ENCODE measurements around the gene OR10V1.
"Not testable (repeated sequence)": the region's sequence is repeated elsewhere in the genome, so short reads cannot be mapped to it uniquely, and the experiment has no call there.

Gene OR10V1

DNA sequence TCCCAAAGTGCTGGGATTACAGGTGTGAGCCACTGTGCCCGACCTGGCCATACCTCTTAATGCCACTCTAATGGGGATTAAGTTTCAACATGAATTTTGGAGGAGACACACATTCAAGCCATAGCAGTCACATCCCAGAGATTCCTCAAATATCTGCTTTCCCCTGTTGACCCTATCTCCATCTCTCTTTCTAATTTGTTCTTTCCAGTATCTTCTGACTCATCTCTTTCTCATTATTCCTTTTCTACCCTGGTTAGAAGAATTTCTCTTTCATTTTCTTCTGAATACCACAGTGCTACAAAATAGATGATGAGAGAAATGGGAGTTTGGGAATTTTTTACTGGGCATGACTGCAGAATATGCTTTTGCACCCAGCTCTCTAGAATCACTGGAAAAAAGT, 5.1 kb downstream of the OR10V1 start:
- DNase-seq, result no peak

DNA sequence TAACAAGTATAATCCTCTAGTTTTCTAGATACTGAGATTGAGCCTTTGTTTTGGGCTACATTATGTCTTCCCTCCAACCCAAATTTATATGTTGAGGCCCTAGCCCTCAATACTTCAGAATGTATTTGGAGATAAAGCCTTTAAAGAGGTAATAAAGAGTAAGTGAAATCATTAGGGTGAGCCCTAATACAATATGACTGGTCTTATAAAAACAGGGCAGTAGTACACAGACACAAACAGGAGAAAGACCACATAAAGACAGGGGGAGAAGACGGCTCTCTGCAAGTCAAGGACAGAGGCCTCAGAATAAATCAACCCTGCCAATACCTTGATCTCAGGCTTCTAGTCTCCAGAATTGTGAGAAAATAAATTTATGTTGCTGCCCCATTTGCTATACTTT, 6.3 kb downstream of the OR10V1 start:
- DNase-seq, result no peak

DNA sequence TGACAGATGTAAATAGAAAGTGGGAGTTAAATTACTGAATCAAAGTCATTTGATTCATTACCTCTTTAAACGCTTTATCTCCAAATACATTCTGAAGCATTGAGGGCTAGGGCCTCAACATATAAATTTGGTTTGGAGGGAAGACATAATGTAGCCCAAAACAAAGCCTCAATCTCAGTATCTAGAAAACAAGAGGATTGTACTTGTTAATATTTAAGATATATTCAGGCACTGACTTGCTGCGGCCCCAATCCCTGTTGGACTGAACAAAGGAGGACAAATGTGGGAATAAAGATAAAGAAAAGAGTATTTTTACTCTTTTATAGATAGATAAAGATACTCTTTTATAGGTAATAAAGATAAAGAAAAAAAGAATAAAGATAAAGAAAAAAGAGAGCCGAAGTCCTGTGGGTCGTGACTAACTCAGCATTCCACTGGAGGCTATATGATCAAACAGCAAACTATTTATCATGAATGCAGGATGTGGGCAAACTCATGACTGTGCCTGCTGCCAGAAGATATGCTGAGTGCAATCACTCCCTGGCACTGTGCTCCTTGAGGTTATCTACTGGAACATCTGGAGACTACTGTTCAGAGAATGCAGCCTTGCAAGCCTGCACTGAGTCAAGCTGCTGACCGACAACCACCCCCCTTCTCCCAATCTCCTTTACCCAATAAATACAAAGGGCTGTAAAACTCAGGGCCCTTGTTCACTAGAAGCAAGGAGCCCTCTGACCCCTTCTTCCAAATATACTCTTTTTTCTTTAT, 6.9 kb downstream of the OR10V1 start:
- DNase-seq, result no peak

DNA sequence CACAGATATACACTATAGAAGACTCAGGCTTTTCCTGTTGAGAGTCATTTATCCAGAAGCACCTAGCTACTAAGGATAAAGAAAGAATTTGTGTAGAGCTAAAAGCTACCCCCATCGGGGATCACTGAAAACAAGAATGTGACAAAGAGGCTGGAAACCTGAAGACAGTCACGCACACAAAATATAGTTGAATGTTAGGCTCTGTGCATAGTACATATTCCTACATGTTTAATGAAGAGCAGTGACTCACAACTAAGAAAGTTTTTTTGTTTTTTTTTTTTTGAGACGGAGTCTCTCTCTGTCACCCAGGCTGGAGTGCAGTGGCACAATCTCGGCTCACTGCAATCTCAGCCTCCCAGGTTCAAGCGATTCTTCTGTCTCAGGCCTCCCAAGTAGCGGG, 8.4 kb downstream of the OR10V1 start:
- DNase-seq, result no peak

DNA sequence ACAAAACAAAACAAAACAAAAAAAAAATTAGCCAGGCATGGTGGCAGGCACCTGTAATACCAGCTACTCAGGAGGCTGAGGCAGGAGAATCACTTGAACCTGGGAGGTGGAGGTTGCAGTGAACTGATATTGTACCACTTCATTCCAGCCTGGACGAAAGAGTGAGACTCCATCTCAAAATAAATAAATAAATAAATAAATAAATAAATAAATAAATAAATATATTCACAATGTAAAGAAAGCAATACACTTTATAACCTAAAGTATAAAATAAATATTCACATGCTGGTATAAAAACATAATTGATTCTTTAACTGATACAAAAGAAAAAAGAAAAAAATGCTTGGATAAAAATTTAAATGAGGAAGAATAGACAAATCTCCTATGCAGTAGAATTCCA, 10.1 kb downstream of the OR10V1 start:
- DNase-seq, result not testable (repeated sequence)

DNA sequence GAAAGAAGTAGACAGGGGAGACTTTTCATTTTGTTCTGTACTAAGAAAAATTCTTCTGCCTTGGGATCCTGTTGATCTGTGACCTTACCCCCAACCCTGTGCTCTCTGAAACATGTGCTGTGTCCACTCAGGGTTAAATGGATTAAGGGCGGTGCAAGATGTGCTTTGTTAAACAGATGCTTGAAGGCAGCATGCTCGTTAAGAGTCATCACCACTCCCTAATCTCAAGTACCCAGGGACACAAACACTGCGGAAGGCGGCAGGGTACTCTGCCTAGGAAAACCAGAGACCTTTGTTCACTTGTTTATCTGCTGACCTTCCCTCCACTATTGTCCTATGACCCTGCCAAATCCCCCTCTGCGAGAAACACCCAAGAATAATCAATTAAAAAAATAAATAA, 13.5 kb downstream of the OR10V1 start:
- DNase-seq, result not testable (repeated sequence)

DNA sequence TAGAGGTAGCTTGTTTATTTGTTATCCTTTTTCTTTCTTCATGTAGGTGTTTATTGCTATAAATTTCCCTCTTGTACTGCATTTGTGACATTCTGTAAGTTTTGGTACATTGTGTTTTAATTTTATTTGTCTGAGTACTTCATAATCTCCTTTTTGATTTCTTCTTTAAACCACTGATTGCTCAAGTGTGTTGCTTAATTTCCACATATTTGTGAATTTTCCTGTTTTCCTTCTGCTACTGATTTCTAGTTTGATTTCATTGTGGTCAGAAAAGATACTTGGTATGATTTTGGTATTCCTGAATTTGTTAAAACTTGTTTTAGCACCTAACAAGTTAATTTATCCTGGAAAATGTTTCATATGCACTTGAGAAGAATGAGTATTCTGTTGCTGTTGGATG, 15.1 kb downstream of the OR10V1 start:
- no peak for DNase-seq

DNA sequence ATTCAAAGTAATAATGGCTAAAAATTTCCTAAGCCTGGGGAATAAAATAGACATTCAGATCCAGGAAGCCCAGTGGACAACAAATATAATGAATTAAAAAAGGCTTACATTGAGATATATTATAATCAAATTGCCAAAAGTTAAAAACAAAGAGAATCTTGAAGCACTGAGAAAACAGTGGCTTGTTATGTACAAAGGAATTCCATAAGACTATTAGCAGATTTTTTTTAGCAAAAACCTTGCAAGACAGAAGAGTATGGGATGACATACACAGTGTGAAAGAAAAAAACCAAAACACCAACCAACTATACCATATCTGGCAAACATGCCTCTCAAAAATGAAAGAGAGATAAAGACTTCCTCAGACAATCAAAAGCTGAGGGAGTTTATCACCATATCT, 20.7 kb downstream of the OR10V1 start:
- DNase-seq, result no peak

DNA sequence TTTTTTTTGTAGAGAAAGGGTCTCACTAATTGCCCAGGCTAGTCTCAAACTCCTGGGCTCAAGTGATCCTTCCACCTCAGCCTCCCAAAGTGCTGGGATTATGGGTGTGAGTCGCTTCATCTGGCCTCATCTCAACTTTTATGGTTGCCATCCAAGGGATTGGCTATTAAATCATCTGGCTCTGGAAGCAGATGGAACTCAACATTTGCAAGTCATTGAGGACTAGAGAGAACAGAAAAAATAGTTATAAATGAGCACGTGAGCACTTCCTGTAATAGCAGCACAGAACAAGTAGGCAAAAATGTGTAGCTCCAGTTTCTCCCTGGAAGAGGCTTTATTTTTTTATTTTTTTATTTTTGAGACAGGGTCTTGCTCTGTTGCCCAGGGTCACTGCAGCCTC, 22.5 kb downstream of the OR10V1 start:
- DNase-seq, result no peak

DNA sequence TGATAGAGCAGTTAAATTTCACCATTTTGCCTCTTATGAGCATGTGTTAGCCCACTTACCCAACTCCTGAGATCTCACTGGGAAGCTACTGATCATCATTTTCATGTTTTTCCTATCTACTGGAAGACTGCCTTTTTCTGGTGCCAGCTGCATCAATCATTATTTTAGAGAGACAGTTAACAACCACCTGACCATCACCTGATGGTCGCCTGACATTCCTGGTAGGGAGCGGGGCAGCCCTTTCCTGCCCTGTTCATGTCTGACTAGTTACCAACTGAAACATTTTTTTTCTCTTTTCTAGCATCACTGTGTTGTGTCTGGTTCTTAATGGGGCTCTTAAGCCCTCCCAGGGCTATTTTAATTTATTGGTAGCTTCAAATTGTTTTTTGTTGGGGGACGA, 24.6 kb downstream of the OR10V1 start:
- no peak for DNase-seq

DNA sequence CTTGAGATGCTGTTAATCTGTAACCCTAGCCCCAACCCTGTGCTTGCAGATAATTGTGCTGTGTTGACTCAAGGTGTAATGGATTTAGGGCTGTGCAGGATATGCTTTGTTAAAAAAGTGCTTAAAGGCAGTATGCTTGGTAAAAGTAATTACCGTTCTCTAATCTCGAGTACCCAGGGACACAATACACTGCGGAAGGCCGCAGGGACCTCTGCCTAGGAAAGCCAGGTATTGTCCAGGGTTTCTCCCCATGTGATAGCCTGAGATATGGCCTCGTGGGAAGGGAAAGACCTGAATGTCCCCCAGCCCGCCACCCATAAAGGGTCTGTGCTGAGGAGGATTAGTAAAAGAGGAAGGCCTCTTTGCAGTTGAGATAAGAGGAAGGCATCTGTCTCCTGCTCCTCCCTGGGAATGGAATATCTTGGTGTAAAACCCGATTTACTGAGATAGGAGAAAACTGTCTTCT, 32.4 kb downstream of the OR10V1 start:
- peak; percentile 56 for DNase-seq

DNA sequence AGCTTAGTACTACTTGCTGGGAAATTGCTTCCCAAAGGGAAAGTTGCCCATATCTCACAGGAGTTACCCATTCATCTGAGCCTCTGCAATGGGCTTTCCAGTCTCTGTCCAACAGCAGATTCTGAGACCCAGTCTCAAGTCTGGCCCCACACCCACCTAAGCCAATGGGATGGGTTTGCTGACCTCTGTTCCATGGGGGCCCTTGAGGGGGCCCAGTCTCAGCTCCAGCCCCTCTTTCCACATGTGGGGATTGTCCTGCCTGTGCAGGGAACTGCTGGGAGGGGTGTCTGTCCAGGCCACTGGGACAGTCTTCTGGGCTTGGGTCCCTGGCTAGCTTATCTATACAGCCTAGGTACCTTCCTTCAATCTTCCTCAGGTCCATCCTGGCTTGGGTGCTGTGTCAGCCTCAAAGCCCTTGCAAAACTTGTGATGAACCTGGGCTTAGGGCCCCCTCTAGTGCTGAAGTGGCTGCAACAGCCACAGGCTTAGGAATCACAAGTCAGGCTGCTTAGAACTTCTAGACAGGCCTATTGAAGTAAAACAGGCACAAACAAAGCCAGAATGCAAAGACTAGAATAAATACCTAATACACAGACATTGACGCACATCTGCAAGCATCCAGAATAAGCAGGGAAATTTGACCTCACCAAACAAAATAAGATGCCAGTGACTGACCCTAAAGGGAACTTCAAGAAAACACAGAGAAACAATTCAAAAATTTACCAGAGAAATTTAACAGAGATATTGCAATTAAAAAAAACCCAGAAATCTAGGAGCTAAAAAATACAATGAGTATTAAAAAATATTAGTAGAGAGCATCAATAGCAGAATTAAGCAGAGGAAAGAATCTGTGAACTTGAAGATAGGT, 33.1 kb downstream of the OR10V1 start:
- peak; percentile 65 for DNase-seq

DNA sequence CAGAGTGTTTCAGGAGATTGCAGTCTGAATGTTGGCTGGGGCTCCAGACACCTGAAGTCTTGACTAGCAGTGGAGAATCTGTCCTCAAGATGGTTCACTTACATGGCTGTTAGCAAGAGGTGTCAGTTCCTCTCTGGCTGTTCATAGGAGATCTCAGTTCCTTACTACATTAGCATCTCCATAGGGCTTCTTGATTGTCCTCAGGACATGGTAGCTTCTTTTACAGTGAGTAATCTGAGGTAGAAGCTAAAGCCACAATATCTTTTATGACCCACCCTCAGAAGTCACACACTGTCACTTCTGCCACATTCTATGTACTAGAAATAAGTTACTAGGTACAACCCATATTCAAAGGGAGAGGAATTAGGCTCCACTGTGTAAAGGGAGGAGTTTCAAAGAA, 34.3 kb downstream of the OR10V1 start:
- no peak for DNase-seq

DNA sequence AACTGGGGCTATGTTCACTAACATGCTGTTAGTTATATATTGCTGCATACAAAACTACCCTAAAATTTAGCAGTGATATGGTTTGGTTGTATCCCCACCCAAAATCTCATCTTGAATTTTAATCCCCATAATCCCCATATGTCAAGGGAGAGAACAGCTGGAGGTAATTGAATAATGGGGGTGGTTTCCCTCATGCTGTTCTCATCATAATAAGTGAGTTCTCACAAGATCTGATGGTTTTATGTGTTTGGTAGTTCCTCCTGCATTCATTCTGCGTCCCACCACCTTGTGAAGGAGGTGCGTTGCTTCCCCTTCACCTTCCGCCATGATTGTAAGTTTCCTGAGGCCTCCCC, 34.9 kb downstream of the OR10V1 start:
- DNase-seq, result no peak

DNA sequence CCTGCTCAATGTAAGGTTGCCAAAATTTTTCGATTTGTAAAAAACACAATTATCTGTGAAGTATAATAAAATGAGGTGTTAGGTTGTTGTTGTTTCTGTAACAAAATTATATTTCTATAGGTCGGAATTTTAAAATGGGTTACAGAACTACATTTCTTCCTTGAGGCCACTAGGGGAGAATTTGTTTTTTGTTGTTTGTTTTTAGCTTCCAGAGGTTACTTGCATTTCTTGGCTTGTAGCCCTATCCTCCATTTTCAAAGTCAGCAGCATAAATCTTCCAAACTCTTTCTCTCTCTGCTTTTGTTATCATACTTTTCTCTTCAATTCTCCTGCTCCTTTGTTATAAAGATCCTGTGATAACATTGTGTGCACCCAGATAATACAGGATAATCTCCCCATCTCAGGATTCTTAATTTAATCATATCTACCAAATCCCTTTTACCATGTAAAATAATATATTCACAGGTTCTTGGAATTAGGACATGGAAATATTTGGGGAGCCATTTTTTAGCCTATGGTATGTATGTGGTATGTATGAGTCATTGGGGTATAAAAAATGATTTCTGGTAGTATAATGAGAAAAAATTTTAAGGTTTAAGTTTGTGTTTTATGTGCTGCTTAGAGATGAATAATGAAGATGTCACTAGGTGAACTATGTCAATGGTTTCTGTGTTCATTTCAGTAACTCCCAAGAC, 35.4 kb downstream of the OR10V1 start:
- DNase-seq, result no peak

DNA sequence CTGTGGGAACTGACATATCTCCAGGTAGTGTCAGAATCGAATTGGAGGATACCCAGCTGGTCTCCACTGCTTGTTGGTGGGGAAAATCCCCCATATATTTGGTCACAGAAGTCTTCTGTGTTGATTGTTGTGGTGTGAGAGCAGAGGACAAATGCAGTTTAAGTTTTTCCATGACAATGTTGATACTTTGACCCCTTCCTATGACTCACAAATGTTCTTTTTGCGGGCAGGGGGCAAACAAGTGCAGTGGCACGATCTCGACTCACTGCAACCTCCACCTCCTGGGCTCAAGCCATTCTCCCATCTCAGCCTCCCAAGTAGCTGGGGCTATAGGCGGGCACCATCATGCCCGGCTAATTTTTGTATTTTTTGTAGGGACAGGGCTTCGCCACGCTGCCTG, 37.4 kb downstream of the OR10V1 start:
- no peak for DNase-seq

DNA sequence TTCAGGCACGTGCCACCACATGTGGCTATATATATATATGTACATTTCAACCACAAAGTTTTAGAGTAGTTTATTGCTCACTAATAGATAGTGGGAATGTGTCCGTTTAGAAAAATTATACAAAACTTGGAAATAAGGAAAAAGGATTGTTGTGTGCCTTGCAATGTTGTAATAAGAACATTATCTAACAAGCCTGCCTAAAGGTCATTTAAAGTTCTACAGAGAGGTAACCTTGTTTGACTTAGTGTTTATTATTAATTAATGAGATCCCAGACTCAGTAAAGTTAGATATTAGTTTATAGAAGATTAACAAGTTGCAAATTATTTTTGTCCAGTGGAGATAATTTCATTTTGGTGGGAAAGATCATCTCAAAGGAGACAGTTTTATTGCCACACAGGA, 39.4 kb downstream of the OR10V1 start:
- no peak for DNase-seq

DNA sequence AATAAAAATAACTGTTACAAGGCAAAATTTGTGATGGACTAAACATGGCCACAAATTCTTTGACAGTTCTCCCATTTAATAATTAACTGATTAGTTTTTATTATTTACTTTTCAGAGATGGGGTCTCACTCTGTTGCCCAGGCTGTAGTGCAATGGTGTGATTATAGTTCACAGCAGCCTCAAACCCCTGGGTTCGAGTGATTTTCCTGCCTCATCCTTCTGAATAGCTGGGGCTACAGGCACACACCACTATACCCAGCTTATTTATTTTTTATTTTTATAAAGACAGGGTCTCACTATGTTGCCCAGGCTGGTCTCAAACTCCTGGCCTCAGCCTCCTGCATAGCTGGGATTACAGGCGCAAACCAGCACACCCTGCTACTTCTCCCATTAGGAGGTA, 40.4 kb downstream of the OR10V1 start:
- DNase-seq, result no peak

DNA sequence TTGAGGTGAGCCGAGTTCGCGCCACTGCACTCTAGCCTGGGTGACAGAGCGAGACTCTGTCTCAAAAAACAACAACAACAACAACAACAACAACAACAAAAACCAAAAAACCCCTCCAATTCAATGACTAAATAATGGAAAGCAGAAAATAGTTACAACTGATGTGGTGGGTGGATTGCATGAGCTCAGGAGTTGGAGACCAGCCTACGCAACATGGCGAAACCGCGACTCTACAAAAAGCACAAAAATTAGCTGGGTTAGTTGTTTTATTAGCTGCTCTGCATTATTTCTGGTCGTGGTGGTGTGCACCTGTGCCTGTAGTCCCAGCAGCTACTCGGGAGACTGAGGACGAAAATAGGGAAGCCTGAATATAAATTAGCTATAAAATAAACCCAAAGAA, 42.2 kb downstream of the OR10V1 start:
- no peak for DNase-seq

DNA sequence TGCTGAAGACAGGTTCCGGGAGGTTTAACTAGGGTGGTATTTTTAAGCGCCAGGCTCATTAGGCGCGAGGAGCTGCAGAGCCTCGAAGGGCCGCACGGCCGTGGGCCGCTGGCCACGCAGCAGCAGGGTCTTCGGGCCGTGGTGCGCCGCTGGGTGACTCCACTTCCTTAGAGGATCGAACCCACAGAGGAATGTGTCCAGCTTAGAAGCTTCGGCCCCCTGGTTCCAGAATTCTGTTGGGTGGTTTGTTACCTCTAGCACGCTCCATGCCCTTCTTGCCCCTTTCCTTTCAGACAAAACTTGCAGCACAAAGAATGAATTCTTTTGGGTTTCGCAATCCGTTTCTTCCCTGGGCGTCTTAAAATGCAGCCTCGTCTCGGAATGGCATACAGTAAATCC, 44.0 kb downstream of the OR10V1 start:
- DNase-seq, result no peak

DNA sequence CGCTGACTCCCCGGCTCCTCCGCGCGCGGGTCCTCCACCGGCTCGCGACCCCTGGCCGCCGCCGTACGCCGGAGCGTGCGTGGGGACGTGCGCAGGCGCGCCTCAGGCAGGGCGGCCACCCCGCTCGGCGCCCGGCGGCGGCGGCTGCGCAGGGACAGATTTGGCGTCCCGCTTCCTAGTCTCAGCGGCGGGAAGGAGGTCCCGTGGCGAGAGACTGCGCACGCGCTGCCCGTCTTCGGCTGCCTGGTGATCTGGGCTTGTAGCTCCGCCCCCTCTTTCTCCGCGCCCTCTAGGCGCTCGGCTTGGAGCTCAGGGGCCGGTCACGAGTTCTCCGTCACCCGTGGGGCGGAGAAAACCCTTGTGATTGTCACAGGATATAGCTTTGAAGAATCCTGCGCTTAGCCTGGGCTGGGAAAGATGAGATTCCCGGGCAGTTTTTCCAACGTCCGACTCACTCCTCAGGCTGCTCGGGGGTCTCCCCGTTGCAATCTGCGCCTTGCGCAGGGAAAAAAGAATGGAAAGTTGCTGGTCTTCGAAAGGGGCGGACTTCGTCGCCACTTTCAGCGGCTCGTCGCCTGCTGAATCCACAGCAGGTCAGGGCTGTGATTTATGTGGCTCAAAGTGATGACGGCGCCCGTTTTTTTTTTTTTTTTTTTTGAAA, 44.6 kb downstream of the OR10V1 start, which contains the start of gene PATL1:
PATL1 (minus strand) TSS at position 88 of the 661 bp plus-strand sequence. CDS start 142 bp downstream, outside the sequence.
- DNase-seq, result peak; percentile 98

DNA sequence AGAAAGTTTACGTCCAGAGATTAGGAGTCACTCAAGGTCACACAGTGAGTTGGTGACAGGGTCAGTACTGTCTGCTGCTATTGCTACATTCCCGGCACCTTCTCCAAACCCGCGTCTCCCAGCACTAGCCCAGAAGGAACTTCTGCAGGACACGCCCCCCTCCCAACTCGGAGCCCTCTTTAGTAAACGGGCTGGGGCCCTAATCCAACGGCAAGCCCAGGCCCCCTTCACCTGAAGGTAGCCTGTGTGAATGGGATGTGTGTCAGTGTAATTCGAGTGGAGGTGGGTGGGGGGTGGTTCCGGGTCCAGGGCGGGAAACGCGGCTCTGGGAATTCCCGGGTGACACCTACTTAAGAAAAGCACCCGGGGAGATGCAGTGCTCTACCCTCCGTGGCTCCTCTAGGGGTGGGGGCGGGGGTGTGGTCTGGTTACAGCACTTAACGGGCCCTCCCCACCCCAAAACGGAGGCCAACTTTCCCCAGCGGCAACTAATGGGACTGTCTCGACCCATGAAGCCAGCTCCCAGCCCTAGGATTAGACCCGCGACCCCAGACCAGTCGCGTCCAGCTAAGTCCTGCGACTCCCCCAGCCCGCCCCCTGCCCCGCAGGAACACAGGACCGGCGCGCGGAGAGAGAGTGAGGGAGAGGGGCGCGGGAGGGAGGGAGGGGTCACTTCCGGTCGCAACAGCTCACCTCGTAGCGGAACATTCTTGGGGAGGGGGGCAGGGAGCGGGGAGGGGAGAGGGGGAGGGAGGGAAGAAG, 45.3 kb downstream of the OR10V1 start:
- no peak for DNase-seq

Measured in NCI-H1436 (cell line).